Measurements from ENCODE around the gene LARP4B. TPM values are rescaled to one million over a fixed set of nuclear protein-coding genes. Genes with fewer than 3 reads are reported as not detected.
A peak's percentile ranks its signal among the peaks of the same experiment; 100 is the strongest.

Gene LARP4B
- total RNA-seq, 1 donor from 2014 or later, result 101 TPM

DNA sequence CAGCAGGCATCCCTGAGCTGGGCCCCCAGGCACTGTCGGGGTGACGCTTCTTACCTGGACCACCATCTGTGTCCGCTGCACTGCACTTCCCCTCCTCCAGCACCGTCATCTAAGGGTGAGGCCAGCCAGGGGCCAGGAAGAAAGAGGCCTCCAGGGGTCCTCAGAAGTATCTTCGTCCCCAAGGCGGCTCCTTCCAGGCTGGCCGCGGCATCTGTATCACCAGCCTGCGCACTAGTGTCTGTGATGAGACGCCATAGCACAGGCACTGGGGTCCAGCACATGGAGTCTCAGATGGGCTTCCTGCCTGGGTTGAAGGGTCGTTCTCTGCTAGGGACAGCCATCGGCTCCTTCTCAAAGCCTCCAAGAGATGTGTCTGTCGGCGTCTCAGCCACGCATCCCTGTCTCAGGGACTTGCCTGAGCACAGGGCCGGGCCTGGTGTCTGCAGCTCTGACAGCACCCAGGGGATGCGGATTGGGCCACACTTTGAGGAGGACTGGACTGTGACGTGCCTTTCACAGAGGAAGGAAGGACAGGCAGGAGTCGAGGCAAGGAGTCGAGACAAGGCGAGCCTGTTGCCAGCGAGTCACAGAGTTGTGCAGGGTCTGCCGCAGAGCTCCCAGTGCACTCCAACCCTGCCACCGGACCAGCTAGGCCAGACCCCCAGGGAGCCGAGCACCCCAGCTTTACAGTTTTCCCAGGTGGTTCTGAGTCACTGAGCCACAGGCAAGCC lies 140.5 kb downstream of the LARP4B start:
- H3K27ac ChIP-seq (ENCODE audit: low read depth, low read length), result no peak overlapping the region
- Mint-ChIP-seq H3K4me3 (ENCODE audit: unreplicated experiment) (no peak overlapping the region), H3K27me3 (ENCODE audit: low read depth, unreplicated experiment) (no peaks in the 10 kb centered on the region), H3K9me3 (ENCODE audit: unreplicated experiment) (no peaks in the 10 kb centered on the region), H3K36me3 (ENCODE audit: low read depth, unreplicated experiment) (peaks cover 12% of the 10 kb centered on the region), H3K4me1 (ENCODE audit: low read depth, unreplicated experiment) (peaks cover 4% of the 10 kb centered on the region), H3K27ac (ENCODE audit: unreplicated experiment) (no peak overlapping the region)
- H3K4me1 ChIP-seq (ENCODE audit: insufficient read depth, low read length), result peaks cover 24% of the 10 kb centered on the region
- DNase-seq (ENCODE audit: low read depth) (no peak), FAIRE-seq (no peak)
- no peak overlapping the region for H3K4me3 ChIP-seq (ENCODE audit: insufficient read depth, low read depth, low read length)
- H3K27me3 ChIP-seq (ENCODE audit: insufficient read depth, low read length), result no peaks in the 10 kb centered on the region
- no peak overlapping the region for H3K9ac ChIP-seq (ENCODE audit: low read length)
- H3K36me3 ChIP-seq (ENCODE audit: insufficient read depth, low read length), result no peaks in the 10 kb centered on the region
- H3K79me2 ChIP-seq (ENCODE audit: insufficient read depth, low read length), result no peaks in the 10 kb centered on the region
- no peak overlapping the region for H3K4me2 ChIP-seq (ENCODE audit: low read length)
- TF ChIP-seq, protein P1, sequence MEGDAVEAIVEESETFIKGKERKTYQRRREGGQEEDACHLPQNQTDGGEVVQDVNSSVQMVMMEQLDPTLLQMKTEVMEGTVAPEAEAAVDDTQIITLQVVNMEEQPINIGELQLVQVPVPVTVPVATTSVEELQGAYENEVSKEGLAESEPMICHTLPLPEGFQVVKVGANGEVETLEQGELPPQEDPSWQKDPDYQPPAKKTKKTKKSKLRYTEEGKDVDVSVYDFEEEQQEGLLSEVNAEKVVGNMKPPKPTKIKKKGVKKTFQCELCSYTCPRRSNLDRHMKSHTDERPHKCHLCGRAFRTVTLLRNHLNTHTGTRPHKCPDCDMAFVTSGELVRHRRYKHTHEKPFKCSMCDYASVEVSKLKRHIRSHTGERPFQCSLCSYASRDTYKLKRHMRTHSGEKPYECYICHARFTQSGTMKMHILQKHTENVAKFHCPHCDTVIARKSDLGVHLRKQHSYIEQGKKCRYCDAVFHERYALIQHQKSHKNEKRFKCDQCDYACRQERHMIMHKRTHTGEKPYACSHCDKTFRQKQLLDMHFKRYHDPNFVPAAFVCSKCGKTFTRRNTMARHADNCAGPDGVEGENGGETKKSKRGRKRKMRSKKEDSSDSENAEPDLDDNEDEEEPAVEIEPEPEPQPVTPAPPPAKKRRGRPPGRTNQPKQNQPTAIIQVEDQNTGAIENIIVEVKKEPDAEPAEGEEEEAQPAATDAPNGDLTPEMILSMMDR (IDR thresholded peaks at IDR 0.05; ENCODE audit: insufficient read depth, low read depth, low read length), result no peak
- H4K20me1 ChIP-seq (ENCODE audit: insufficient read depth, low read length), result peaks cover 13% of the 10 kb centered on the region
- no peak overlapping the region for H2AFZ ChIP-seq (ENCODE audit: low read depth, low read length)
- no peaks in the 10 kb centered on the region for H3K9me3 ChIP-seq (ENCODE audit: insufficient read depth, low read depth, low read length)

DNA sequence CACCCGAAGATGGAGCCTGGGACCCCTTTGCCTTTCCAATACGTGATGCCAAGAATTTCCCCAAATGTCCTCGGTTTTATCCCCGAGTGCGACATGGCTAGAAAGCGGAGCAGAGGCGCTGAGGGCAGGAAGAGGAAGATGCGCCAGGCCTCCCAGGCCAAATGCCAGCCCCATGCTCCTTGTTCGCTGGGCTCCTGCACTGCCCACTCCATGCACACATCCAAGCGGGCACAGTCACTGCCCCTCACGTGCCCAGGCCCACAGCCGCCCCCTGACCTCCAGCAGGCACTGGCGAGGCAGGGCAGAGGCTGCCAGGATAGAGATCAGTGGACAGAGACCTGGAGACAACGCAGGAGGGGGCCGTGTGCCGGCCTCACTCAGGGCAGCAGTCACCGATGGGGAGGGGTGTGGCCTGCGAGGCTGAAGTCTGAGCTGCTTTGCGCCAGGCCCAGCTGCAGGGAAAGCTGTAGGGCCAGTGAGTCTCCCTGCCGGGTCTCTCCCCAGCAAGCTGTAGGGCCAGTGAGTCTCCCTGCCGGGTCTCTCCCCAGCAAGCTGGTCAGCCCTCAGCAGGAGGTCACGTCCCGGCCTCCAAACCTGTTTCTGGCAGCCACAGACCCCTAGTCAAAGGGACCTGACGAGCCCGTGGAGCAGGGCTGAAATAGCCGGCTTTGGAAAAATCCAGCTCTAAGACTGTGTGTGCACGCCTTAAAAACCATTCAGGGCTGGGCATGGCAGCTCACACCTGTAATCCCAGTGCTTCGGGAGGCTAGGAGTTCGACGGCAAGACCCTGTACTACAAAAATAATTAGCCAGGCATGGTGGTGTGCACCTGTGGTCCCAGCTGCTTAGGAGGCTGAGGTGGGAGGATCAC lies 141.4 kb downstream of the LARP4B start:
- Histone ChIP-seq H3K27ac (ENCODE audit: low read depth, low read length) (no peak overlapping the region), H3K4me2 (ENCODE audit: low read length) (peak overlapping the region; percentile 75), H2AFZ (ENCODE audit: low read depth, low read length) (no peak overlapping the region), H3K9ac (ENCODE audit: low read length) (no peak overlapping the region), H3K27me3 (ENCODE audit: insufficient read depth, low read length) (no peaks in the 10 kb centered on the region), H4K20me1 (ENCODE audit: insufficient read depth, low read length) (peaks cover 13% of the 10 kb centered on the region), H3K9me3 (ENCODE audit: insufficient read depth, low read depth, low read length) (no peaks in the 10 kb centered on the region), H3K4me3 (ENCODE audit: insufficient read depth, low read depth, low read length) (no peak overlapping the region), H3K79me2 (ENCODE audit: insufficient read depth, low read length) (no peaks in the 10 kb centered on the region), H3K4me1 (ENCODE audit: insufficient read depth, low read length) (peaks cover 24% of the 10 kb centered on the region), H3K36me3 (ENCODE audit: insufficient read depth, low read length) (no peaks in the 10 kb centered on the region)
- no peak for FAIRE-seq
- Mint-ChIP-seq H3K36me3 (ENCODE audit: low read depth, unreplicated experiment) (peaks cover 7% of the 10 kb centered on the region), H3K27ac (ENCODE audit: unreplicated experiment) (peak overlapping the region; percentile 34), H3K4me3 (ENCODE audit: unreplicated experiment) (no peak overlapping the region), H3K9me3 (ENCODE audit: unreplicated experiment) (no peaks in the 10 kb centered on the region), H3K4me1 (ENCODE audit: low read depth, unreplicated experiment) (peaks cover 4% of the 10 kb centered on the region), H3K27me3 (ENCODE audit: low read depth, unreplicated experiment) (no peaks in the 10 kb centered on the region)
- TF ChIP-seq, protein P1 (IDR thresholded peaks at IDR 0.05; ENCODE audit: insufficient read depth, low read depth, low read length), result no peak
- no peak for TF ChIP-seq EZH2 (IDR thresholded peaks at IDR 0.05; ENCODE audit: insufficient read depth, low read length)
- no peak for DNase-seq (ENCODE audit: low read depth)

Measured in astrocyte (in vitro differentiated cells and primary cell).